H9 (cell line): ENCODE results near the gene SMS. TPM values are rescaled to one million over a fixed set of nuclear protein-coding genes. Genes with fewer than 3 reads are reported as not detected.
A peak's percentile ranks its signal among the peaks of the same experiment; 100 is the strongest.

ENCODE experiments used
- DNase-seq: peaks from one replicate; pipeline ENCODE4 v3.0.0-alpha.2; 2017
- H2AFZ ChIP-seq: one replicate; pipeline ENCODE4 v1.6.1; 2013; ENCODE audit warnings: mild to moderate bottlenecking, low read length, control low read depth, moderate library complexity
- H2AK5ac ChIP-seq: 2 replicates; pipeline ENCODE4 v1.6.1; 2013; ENCODE audit warnings: low read length, control low read depth, mixed read lengths; ENCODE audit not compliant: insufficient read length
- H2BK120ac ChIP-seq: one replicate; pipeline ENCODE4 v1.6.1; 2013; ENCODE audit warnings: low read depth, mild to moderate bottlenecking, low read length, control low read depth, inconsistent platforms; ENCODE audit not compliant: poor library complexity, severe bottlenecking
- H2BK12ac ChIP-seq: 2 replicates; pipeline ENCODE4 v1.6.1; 2013; ENCODE audit warnings: low read length, control low read depth, mixed read lengths, low read depth; ENCODE audit not compliant: insufficient read length
- H2BK15ac ChIP-seq: 2 replicates; pipeline ENCODE4 v1.6.1; 2013; ENCODE audit warnings: low read depth, low read length, control low read depth
- H2BK20ac ChIP-seq: one replicate; pipeline ENCODE4 v1.6.1; 2013; ENCODE audit warnings: low read depth, mild to moderate bottlenecking, low read length, control low read depth, inconsistent platforms; ENCODE audit not compliant: poor library complexity, severe bottlenecking
- H2BK5ac ChIP-seq: 2 replicates; pipeline ENCODE4 v1.6.1; 2013; ENCODE audit warnings: low read length, control low read depth, mixed read lengths; ENCODE audit not compliant: insufficient read length
- H3K14ac ChIP-seq: 2 replicates; pipeline ENCODE4 v1.6.1; 2013; ENCODE audit warnings: low read length, control low read depth; ENCODE audit not compliant: insufficient read depth
- H3K18ac ChIP-seq: 2 replicates; pipeline ENCODE4 v1.6.1; 2013; ENCODE audit warnings: low read depth, mild to moderate bottlenecking, mixed read lengths, low read length, control low read depth; ENCODE audit not compliant: insufficient read length
- H3K23ac ChIP-seq: 2 replicates; pipeline ENCODE4 v1.6.1; 2013; ENCODE audit warnings: low read length, control low read depth, mixed read lengths, low read depth; ENCODE audit not compliant: insufficient read length
- H3K23me2 ChIP-seq: 2 replicates; pipeline ENCODE4 v1.6.1; 2013; ENCODE audit warnings: low read depth, mild to moderate bottlenecking, mixed read lengths, low read length, control low read depth; ENCODE audit not compliant: insufficient read length, poor library complexity, severe bottlenecking
- H3K27ac ChIP-seq: 2 replicates; pipeline ENCODE4 v1.5.1; 2013; ENCODE audit warnings: low read length, control low read depth, mixed read lengths, low read depth; ENCODE audit not compliant: insufficient read length
- H3K27me3 ChIP-seq: 2 replicates; pipeline ENCODE4 v1.6.1; 2013; ENCODE audit warnings: low read length, control low read depth, inconsistent platforms; ENCODE audit not compliant: insufficient read depth
- H3K4ac ChIP-seq: 2 replicates; pipeline ENCODE4 v1.6.1; 2013; ENCODE audit warnings: low read depth, mild to moderate bottlenecking, control low read depth, inconsistent platforms, low read length, moderate library complexity
- H3K4me1 ChIP-seq: 2 replicates; pipeline ENCODE4 v1.6.1; 2013; ENCODE audit warnings: low read length, control low read depth, inconsistent platforms; ENCODE audit not compliant: insufficient read depth
- H3K4me2 ChIP-seq: 2 replicates; pipeline ENCODE4 v1.6.1; 2013; ENCODE audit warnings: low read length, control low read depth, mixed read lengths; ENCODE audit not compliant: insufficient read length, insufficient read depth
- H3K56ac ChIP-seq: 2 replicates; pipeline ENCODE4 v1.6.1; 2013; ENCODE audit warnings: low read depth, mild to moderate bottlenecking, mixed read lengths, low read length, control low read depth; ENCODE audit not compliant: insufficient read length
- H3K79me1 ChIP-seq: 2 replicates; pipeline ENCODE4 v1.6.1; 2013; ENCODE audit warnings: low read depth, mild to moderate bottlenecking, moderate library complexity, low read length, control low read depth, inconsistent platforms; ENCODE audit not compliant: insufficient read depth, poor library complexity, severe bottlenecking
- H3K79me2 ChIP-seq: 2 replicates; pipeline ENCODE4 v1.6.1; 2013; ENCODE audit warnings: low read length, control low read depth, inconsistent platforms; ENCODE audit not compliant: insufficient read depth
- H3K9ac ChIP-seq: 2 replicates; pipeline ENCODE4 v1.6.1; 2013; ENCODE audit warnings: low read length, control low read depth, mixed read lengths; ENCODE audit not compliant: insufficient read length; ENCODE audit errors: extremely low read depth
- H3K9me3 ChIP-seq: one replicate; pipeline ENCODE4 v1.6.1; 2013; ENCODE audit warnings: low read depth, low read length, inconsistent platforms; ENCODE audit not compliant: control insufficient read depth
- H3T11ph ChIP-seq: one replicate; pipeline ENCODE4 v1.6.1; 2013; ENCODE audit warnings: mild to moderate bottlenecking, low read length, control low read depth, inconsistent platforms
- H4K20me1 ChIP-seq: one replicate; pipeline ENCODE4 v1.6.1; 2013; ENCODE audit not compliant: control insufficient read depth, insufficient read length, insufficient read depth
- H4K5ac ChIP-seq: 2 replicates; pipeline ENCODE4 v1.6.1; 2013; ENCODE audit warnings: low read depth, mild to moderate bottlenecking, mixed read lengths, low read length, control low read depth; ENCODE audit not compliant: insufficient read length
- H4K8ac ChIP-seq: replicated peaks from 2 replicates; pipeline ENCODE4 v1.6.1; 2013; ENCODE audit warnings: low read length, control low read depth, mixed read lengths, low read depth; ENCODE audit not compliant: insufficient read length
- H4K91ac ChIP-seq: 2 replicates; pipeline ENCODE4 v1.6.1; 2013; ENCODE audit warnings: low read depth, mild to moderate bottlenecking, moderate library complexity, mixed read lengths, low read length, control low read depth; ENCODE audit not compliant: insufficient read length
- H3K27ac Mint-ChIP-seq, 3 experiments: 2 replicates in 2 of 3; 3 replicates in 1 of 3; pipeline ENCODE4 v1.8.0; 2020 to 2021; ENCODE audit warnings: mixed read lengths in 3 of 3, mild to moderate bottlenecking in 1 of 3, moderate library complexity in 1 of 3
- H3K27me3 Mint-ChIP-seq: 2 replicates; pipeline ENCODE4 v1.8.0; 2021; ENCODE audit warnings: low read depth, mild to moderate bottlenecking, moderate library complexity, mixed read lengths
- H3K36me3 Mint-ChIP-seq, 3 experiments: 2 replicates in 2 of 3; 3 replicates in 1 of 3; pipeline ENCODE4 v1.8.0; 2020 to 2021; ENCODE audit warnings: low read depth in 3 of 3, mixed read lengths in 3 of 3; ENCODE audit not compliant: insufficient read depth in 1 of 3
- H3K4me1 Mint-ChIP-seq, 2 experiments: 2 replicates each; pipeline ENCODE4 v1.8.0; 2020; ENCODE audit warnings: mixed read lengths in 2 of 2
- H3K4me3 Mint-ChIP-seq, 2 experiments: 2 replicates in 1 of 2; 3 replicates in 1 of 2; pipeline ENCODE4 v1.8.0; 2020 to 2021; ENCODE audit warnings: mild to moderate bottlenecking in 2 of 2, mixed read lengths in 2 of 2, moderate library complexity in 1 of 2
- H3K9me3 Mint-ChIP-seq, 2 experiments: 2 replicates in 1 of 2; 3 replicates in 1 of 2; pipeline ENCODE4 v1.8.0; 2020; ENCODE audit warnings: mild to moderate bottlenecking in 2 of 2, mixed read lengths in 2 of 2, moderate library complexity in 1 of 2
- WGBS: extraction: QIAGEN DNeasy Blood & Tissue Kit; methylation state at CpG from one replicate; pipeline ENCODE4 v1.1.7; 2013; ENCODE audit warnings: missing lambda C conversion rate, low lambda C conversion rate, mixed read lengths; ENCODE audit not compliant: insufficient read length; ENCODE audit errors: extremely low coverage; 5-methylcytosine and 5-hydroxymethylcytosine counted together
- total RNA-seq: library from RNA; stranded (reverse); gene quantifications from 2 replicates; pipeline ENCODE4 v1.2.1, GENCODE V29; 2021
- TF ChIP-seq, protein P1 (sequence below): fragments of 200-600 bp; sonication (generic); conservative IDR thresholded peaks from 3 replicates; pipeline ENCODE4 v1.8.0; 2021; ENCODE audit warnings: antibody characterized with exemption, mild to moderate bottlenecking

SMS gene
- total RNA-seq, 1 experiment from 2014 or later, result 415 TPM

DNA sequence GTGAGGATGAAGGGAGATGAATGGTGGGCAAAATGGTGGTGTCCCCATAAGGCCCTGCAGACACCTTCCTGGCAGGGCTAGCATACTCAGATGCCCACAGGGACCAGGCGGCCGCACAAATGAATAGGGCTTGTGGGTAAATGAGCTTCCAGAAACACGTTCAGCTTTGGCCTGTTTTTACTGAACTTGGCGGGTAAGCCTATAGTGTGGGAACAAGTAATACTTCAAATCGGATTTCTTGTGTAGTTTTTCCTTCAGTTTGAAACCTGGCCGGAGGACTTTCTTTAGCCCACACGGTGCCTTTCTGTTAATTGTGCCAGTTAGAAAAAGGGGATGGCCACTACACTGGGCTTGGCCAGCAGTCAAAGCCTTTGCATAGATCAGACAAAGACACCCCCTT is 22.8 kb downstream of the SMS start:
- no peak overlapping the region for H2BK5ac ChIP-seq
- no peak overlapping the region for H2BK20ac ChIP-seq
- no peak overlapping the region for H2BK15ac ChIP-seq
- Mint-ChIP-seq H3K36me3 (peaks cover 13 to 42% (median 29%) of the 10 kb centered on the region in 3 experiments), H3K27ac (peak overlapping the region in 2 of 3 experiments; percentile 16 to 81; a peak in 3 of 7 replicates), H3K4me1 (peaks cover 40 to 55% of the 10 kb centered on the region in 2 experiments), H3K27me3 (no peaks in the 10 kb centered on the region), H3K4me3 (no peak overlapping the region), H3K9me3 (peaks cover 0 to 49% of the 10 kb centered on the region in 2 experiments; a peak in 4 of 5 replicates)
- no peak overlapping the region for H3K23ac ChIP-seq
- no peak for DNase-seq
- no peaks in the 10 kb centered on the region for H3K9me3 ChIP-seq
- H3T11ph ChIP-seq, result no peak overlapping the region
- no peak overlapping the region for H3K56ac ChIP-seq
- no peak overlapping the region for H4K8ac ChIP-seq
- no peaks in the 10 kb centered on the region for H3K23me2 ChIP-seq
- no peak overlapping the region for H2BK120ac ChIP-seq
- no peak overlapping the region for H3K18ac ChIP-seq
- H3K4ac ChIP-seq, result no peak overlapping the region
- peaks cover 10% of the 10 kb centered on the region; the same call in 1 of the 2 replicates for H3K4me1 ChIP-seq
- H3K79me1 ChIP-seq, result peaks cover 3% of the 10 kb centered on the region
- H4K5ac ChIP-seq, result no peak overlapping the region
- H2BK12ac ChIP-seq, result no peak overlapping the region
- no peak overlapping the region for H2AK5ac ChIP-seq
- no CpG with 5 or more reads among the region's 7 CpGs for WGBS
- H3K14ac ChIP-seq, result no peak overlapping the region
- TF ChIP-seq, protein P1, sequence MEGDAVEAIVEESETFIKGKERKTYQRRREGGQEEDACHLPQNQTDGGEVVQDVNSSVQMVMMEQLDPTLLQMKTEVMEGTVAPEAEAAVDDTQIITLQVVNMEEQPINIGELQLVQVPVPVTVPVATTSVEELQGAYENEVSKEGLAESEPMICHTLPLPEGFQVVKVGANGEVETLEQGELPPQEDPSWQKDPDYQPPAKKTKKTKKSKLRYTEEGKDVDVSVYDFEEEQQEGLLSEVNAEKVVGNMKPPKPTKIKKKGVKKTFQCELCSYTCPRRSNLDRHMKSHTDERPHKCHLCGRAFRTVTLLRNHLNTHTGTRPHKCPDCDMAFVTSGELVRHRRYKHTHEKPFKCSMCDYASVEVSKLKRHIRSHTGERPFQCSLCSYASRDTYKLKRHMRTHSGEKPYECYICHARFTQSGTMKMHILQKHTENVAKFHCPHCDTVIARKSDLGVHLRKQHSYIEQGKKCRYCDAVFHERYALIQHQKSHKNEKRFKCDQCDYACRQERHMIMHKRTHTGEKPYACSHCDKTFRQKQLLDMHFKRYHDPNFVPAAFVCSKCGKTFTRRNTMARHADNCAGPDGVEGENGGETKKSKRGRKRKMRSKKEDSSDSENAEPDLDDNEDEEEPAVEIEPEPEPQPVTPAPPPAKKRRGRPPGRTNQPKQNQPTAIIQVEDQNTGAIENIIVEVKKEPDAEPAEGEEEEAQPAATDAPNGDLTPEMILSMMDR, result no peak
- H3K4me2 ChIP-seq, result no peak overlapping the region
- no peaks in the 10 kb centered on the region for H3K27me3 ChIP-seq
- no peak overlapping the region for H3K27ac ChIP-seq
- H3K9ac ChIP-seq, result no peak overlapping the region
- peaks cover 69% of the 10 kb centered on the region for H3K79me2 ChIP-seq
- no peaks in the 10 kb centered on the region for H4K20me1 ChIP-seq
- no peak overlapping the region for H4K91ac ChIP-seq
- no peak overlapping the region for H2AFZ ChIP-seq
